CD14-positive monocyte (primary cell): ENCODE data around the gene PTGDS. TPM values are rescaled to one million over a fixed set of nuclear protein-coding genes. Genes with fewer than 3 reads are reported as not detected.

ENCODE experiments used
- DNase-seq, 3 donors: peaks; one replicate each; pipeline ENCODE4 v3.0.0-alpha.2; 2011 to 2022
- H2AFZ ChIP-seq: 2 replicates; pipeline ENCODE4 v1.6.0; 2012; ENCODE audit warnings: mild to moderate bottlenecking, low read depth, low read length, inconsistent platforms; ENCODE audit not compliant: insufficient read depth, poor library complexity, severe bottlenecking
- H3K27ac ChIP-seq, 2 donors: 1 replicate in 1 of 2; 2 replicates in 1 of 2; pipeline ENCODE4 v1.5.1; 2012 to 2013; ENCODE audit warnings: low read length in 2 of 2, control low read depth in 1 of 2, inconsistent platforms in 1 of 2, low read depth in 1 of 2, mild to moderate bottlenecking in 1 of 2
- H3K27me3 ChIP-seq, 2 donors: one replicate each; pipeline versions ENCODE4 v1.6.0 to v1.6.1; 2011 to 2013; ENCODE audit warnings: low read length in 2 of 2; ENCODE audit not compliant: control insufficient read depth in 2 of 2, insufficient read depth in 2 of 2
- H3K36me3 ChIP-seq, 2 donors: replicated peaks in 1 of 2; 1 replicate in 1 of 2; 2 replicates in 1 of 2; pipeline versions ENCODE4 v1.5.1 to v1.6.1; 2012 to 2013; ENCODE audit warnings: low read length in 2 of 2, control low read depth in 1 of 2, inconsistent platforms in 1 of 2, mild to moderate bottlenecking in 1 of 2; ENCODE audit not compliant: insufficient read depth in 2 of 2, control insufficient read depth in 1 of 2
- H3K4me1 ChIP-seq, 2 donors: 1 replicate in 1 of 2; 2 replicates in 1 of 2; pipeline versions ENCODE4 v1.5.1 to v1.6.1; 2012 to 2013; ENCODE audit warnings: low read length in 2 of 2, control low read depth in 1 of 2, inconsistent platforms in 1 of 2, mild to moderate bottlenecking in 1 of 2, moderate library complexity in 1 of 2; ENCODE audit not compliant: insufficient read depth in 2 of 2, control insufficient read depth in 1 of 2
- H3K4me2 ChIP-seq: replicated peaks from 2 replicates; pipeline ENCODE3; 2012; ENCODE audit warnings: low read length, moderate library complexity, mild to moderate bottlenecking; ENCODE audit not compliant: poor library complexity, severe bottlenecking; ENCODE audit errors: extremely low read depth
- H3K4me3 ChIP-seq, 3 experiments: fragments of 200-600 bp in 1 of 3; sonication (generic) in 1 of 3; replicated peaks in 1 of 3; 1 replicate in 2 of 3; 2 replicates in 1 of 3; pipeline ENCODE4 v1.5.1; 2011 to 2013; ENCODE audit warnings: low read length in 3 of 3, mild to moderate bottlenecking in 3 of 3, control low read depth in 2 of 3, low read depth in 2 of 3, inconsistent platforms in 1 of 3, moderate library complexity in 1 of 3
- H3K79me2 ChIP-seq: 2 replicates; pipeline ENCODE4 v1.6.0; 2012; ENCODE audit warnings: mild to moderate bottlenecking, control low read depth, inconsistent platforms, low read length, moderate library complexity; ENCODE audit not compliant: insufficient read depth
- H3K9ac ChIP-seq: 2 replicates; pipeline ENCODE4 v1.6.0; 2017; ENCODE audit warnings: low read length, mild to moderate bottlenecking; ENCODE audit not compliant: insufficient read depth, poor library complexity, severe bottlenecking
- H3K9me3 ChIP-seq, 2 donors: replicated peaks in 1 of 2; 1 replicate in 1 of 2; 2 replicates in 1 of 2; pipeline versions ENCODE4 v1.5.1 to v1.6.1; 2012 to 2013; ENCODE audit warnings: low read length in 2 of 2, control low read depth in 1 of 2; ENCODE audit not compliant: control insufficient read depth in 1 of 2, insufficient read depth in 1 of 2
- H4K20me1 ChIP-seq: 2 replicates; pipeline ENCODE4 v1.6.0; 2012; ENCODE audit warnings: mild to moderate bottlenecking, low read length, control low read depth, moderate library complexity; ENCODE audit not compliant: insufficient read depth
- H3K27ac Mint-ChIP-seq, 7 donors: one replicate each; pipeline ENCODE4 v1.8.0; 2020; ENCODE audit warnings: mild to moderate bottlenecking in 7 of 7, mixed read lengths in 7 of 7, moderate library complexity in 6 of 7, inconsistent platforms in 2 of 7
- H3K27me3 Mint-ChIP-seq, 3 donors: one replicate each; pipeline ENCODE4 v1.8.0; 2021 to 2022; ENCODE audit warnings: low read depth in 3 of 3, mild to moderate bottlenecking in 3 of 3, mixed read lengths in 3 of 3, moderate library complexity in 3 of 3, inconsistent platforms in 1 of 3
- H3K36me3 Mint-ChIP-seq, 2 donors: one replicate each; pipeline ENCODE4 v1.8.0; 2020; ENCODE audit warnings: mixed read lengths in 2 of 2, inconsistent platforms in 1 of 2, mild to moderate bottlenecking in 1 of 2
- H3K4me1 Mint-ChIP-seq: one replicate; pipeline ENCODE4 v1.8.0; 2020; ENCODE audit warnings: mild to moderate bottlenecking, mixed read lengths
- H3K4me3 Mint-ChIP-seq, 2 donors: one replicate each; pipeline ENCODE4 v1.8.0; 2020; ENCODE audit warnings: mild to moderate bottlenecking in 2 of 2, mixed read lengths in 2 of 2, moderate library complexity in 1 of 2
- H3K9me3 Mint-ChIP-seq, 7 donors: one replicate each; pipeline ENCODE4 v1.8.0; 2020 to 2022; ENCODE audit warnings: mixed read lengths in 7 of 7, mild to moderate bottlenecking in 6 of 7, moderate library complexity in 6 of 7, inconsistent platforms in 2 of 7
- WGBS: methylation state at CpG from one replicate; pipeline ENCODE4 v1.1.5; 2013; ENCODE audit warnings: missing lambda C conversion rate; ENCODE audit not compliant: insufficient coverage; 5-methylcytosine and 5-hydroxymethylcytosine counted together
- intact Hi-C, 2 donors: fragments of 100-400 bp; cut with micrococcal nuclease; formaldehyde crosslinking; loops; one replicate each; pipeline versions ENCODE4 v1.15.0 to v1.15.1; 2023
- polyA plus RNA-seq, 3 donors: library from polyadenylated mRNA; depleted of rRNA in 1 of 3; unstranded in 2 of 3; stranded (reverse) in 1 of 3; fragments of 300-500 nt in 2 of 3; fragments of >200 nt in 1 of 3; fragmentation: Illumina TruSeq in 2 of 3; gene quantifications; 1 replicate in 2 of 3; 2 replicates in 1 of 3; pipeline ENCODE4 v1.2.3, GENCODE V29; 2012 to 2021
- TF ChIP-seq, protein P1 (sequence below): fragments of 200-600 bp; IDR thresholded peaks from one replicate; pipeline ENCODE4 v1.8.0; 2022; ENCODE audit warnings: antibody characterized with exemption, mild to moderate bottlenecking

Gene PTGDS
- polyA plus RNA-seq, 3 donors: 0.34 to 1.5 TPM; not detected in 1

DNA sequence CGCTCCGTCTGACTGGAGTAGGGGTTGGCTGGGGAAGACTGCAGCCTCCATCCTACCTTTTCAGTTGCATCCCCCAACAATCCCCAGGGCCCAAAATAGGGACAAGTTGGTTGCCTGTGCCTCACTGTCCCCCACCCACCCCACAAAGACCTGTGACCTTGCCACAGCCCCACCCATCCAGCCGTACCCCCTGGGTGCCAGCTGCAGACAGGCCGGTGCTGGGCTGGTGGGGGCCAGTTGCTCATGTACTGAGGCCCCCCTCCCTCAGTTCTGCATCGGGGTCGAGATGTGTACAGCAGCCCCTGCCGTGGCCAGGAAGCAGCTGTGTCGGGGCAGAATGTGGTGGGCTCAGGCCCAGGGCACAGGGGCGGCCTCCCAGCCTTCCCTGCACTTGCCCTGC is 5.9 kb downstream of the PTGDS start:
- Histone ChIP-seq H3K36me3 (no peaks in the 10 kb centered on the region), H3K79me2 (no peaks in the 10 kb centered on the region), H3K9ac (no peak overlapping the region), H3K4me3 (no peak overlapping the region), H3K4me1 (peaks cover under 1 to 1% of the 10 kb centered on the region in 2 donors), H3K9me3 (no peaks in the 10 kb centered on the region), H3K4me2 (no peak overlapping the region), H4K20me1 (no peaks in the 10 kb centered on the region), H3K27ac (no peak overlapping the region), H3K27me3 (peaks cover 19 to 40% of the 10 kb centered on the region in 2 donors), H2AFZ (no peak overlapping the region)
- TF ChIP-seq, protein P1, sequence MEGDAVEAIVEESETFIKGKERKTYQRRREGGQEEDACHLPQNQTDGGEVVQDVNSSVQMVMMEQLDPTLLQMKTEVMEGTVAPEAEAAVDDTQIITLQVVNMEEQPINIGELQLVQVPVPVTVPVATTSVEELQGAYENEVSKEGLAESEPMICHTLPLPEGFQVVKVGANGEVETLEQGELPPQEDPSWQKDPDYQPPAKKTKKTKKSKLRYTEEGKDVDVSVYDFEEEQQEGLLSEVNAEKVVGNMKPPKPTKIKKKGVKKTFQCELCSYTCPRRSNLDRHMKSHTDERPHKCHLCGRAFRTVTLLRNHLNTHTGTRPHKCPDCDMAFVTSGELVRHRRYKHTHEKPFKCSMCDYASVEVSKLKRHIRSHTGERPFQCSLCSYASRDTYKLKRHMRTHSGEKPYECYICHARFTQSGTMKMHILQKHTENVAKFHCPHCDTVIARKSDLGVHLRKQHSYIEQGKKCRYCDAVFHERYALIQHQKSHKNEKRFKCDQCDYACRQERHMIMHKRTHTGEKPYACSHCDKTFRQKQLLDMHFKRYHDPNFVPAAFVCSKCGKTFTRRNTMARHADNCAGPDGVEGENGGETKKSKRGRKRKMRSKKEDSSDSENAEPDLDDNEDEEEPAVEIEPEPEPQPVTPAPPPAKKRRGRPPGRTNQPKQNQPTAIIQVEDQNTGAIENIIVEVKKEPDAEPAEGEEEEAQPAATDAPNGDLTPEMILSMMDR: no peak
- H3K36me3 Mint-ChIP-seq: peaks cover 0 to 3% of the 10 kb centered on the region in 2 donors
- H3K27ac Mint-ChIP-seq: peak overlapping the region in 1 of 7 donors; percentile 66
- no peaks in the 10 kb centered on the region for H3K4me1 Mint-ChIP-seq
- 58% methylated on average over 8 of the region's 9 CpGs for WGBS
- DNase-seq: no peak
- H3K27me3 Mint-ChIP-seq: peaks cover 46 to 70% (median 53%) of the 10 kb centered on the region in 3 donors
- H3K4me3 Mint-ChIP-seq: no peak overlapping the region
- intact Hi-C loops: no loop called here
- H3K9me3 Mint-ChIP-seq: peaks cover 0 to 7% (median 0%) of the 10 kb centered on the region in 7 donors

GRCh38 chr9:136983656-136984314 is 6.5 kb downstream of the PTGDS start:
- Mint-ChIP-seq H3K27me3 (peaks cover 48 to 69% (median 53%) of the 10 kb centered on the region in 3 donors), H3K36me3 (peaks cover 0 to 3% of the 10 kb centered on the region in 2 donors), H3K4me3 (peak overlapping the region in 1 of 2 donors; percentile 46), H3K9me3 (peaks cover 0 to 7% (median 0%) of the 10 kb centered on the region in 7 donors), H3K4me1 (no peaks in the 10 kb centered on the region), H3K27ac (no peak overlapping the region)
- Histone ChIP-seq H4K20me1 (no peaks in the 10 kb centered on the region), H2AFZ (no peak overlapping the region), H3K9me3 (no peaks in the 10 kb centered on the region), H3K27me3 (peaks cover 19 to 40% of the 10 kb centered on the region in 2 donors), H3K4me1 (no peaks in the 10 kb centered on the region), H3K27ac (no peak overlapping the region), H3K36me3 (no peaks in the 10 kb centered on the region), H3K79me2 (no peaks in the 10 kb centered on the region), H3K4me3 (no peak overlapping the region), H3K4me2 (no peak overlapping the region), H3K9ac (no peak overlapping the region)
- WGBS: 84% methylated on average over 11 of the region's 11 CpGs
- intact Hi-C loops: no loop called here
- TF ChIP-seq, protein P1: no peak
- DNase-seq: no peak
